IMR-90 (cell line): Measurements from ENCODE around the gene PRKCE.

Source experiments
- BHLHE40 ChIP-seq: fragments of 150-350 bp; IDR thresholded peaks from 2 replicates; pipeline ENCODE4 v1.6.1; 2016; ENCODE audit warnings: mild to moderate bottlenecking, low read depth, low read length
- CEBPB ChIP-seq: IDR thresholded peaks from 2 replicates; pipeline ENCODE4 v1.6.1; 2012; ENCODE audit warnings: low read depth, low read length, improper control_type of control experiment
- CTCF ChIP-seq: conservative IDR thresholded peaks from 2 replicates; pipeline ENCODE4 v1.5.1; 2012; ENCODE audit warnings: mild to moderate bottlenecking, low read depth, low read length, improper control_type of control experiment
- ELK1 ChIP-seq: fragments of 150-350 bp; IDR thresholded peaks from 2 replicates; pipeline ENCODE4 v1.6.1; 2016; ENCODE audit warnings: low read depth, mild to moderate bottlenecking, low read length, moderate library complexity, borderline replicate concordance
- FOS ChIP-seq: fragments of 150-350 bp; IDR thresholded peaks from 2 replicates; pipeline ENCODE4 v1.6.1; 2016; ENCODE audit warnings: low read depth, low read length
- MAFK ChIP-seq: IDR thresholded peaks from 2 replicates; pipeline ENCODE4 v1.6.1; 2012; ENCODE audit warnings: low read depth, low read length, improper control_type of control experiment
- MXI1 ChIP-seq: IDR thresholded peaks from 2 replicates; pipeline ENCODE4 v1.6.1; 2012; ENCODE audit warnings: low read depth, mild to moderate bottlenecking, low read length, moderate library complexity, borderline replicate concordance
- NFE2L2 ChIP-seq: fragments of 150-350 bp; IDR thresholded peaks from 2 replicates; pipeline ENCODE4 v1.6.1; 2016; ENCODE audit warnings: low read depth, mild to moderate bottlenecking, low read length
- POLR2A ChIP-seq: IDR thresholded peaks from 2 replicates; pipeline ENCODE4 v1.6.1; 2012; ENCODE audit warnings: mild to moderate bottlenecking, low read depth, low read length
- RAD21 ChIP-seq: IDR thresholded peaks from 2 replicates; pipeline ENCODE4 v1.6.1; 2012; ENCODE audit warnings: low read length, improper control_type of control experiment
- RCOR1 ChIP-seq: IDR thresholded peaks from 2 replicates; pipeline ENCODE4 v1.6.1; 2012; ENCODE audit warnings: mild to moderate bottlenecking, low read length, improper control_type of control experiment; ENCODE audit not compliant: insufficient replicate concordance
- RFX5 ChIP-seq: IDR thresholded peaks from 2 replicates; pipeline ENCODE4 v1.8.0; 2012; ENCODE audit warnings: low read depth, mild to moderate bottlenecking, low read length, moderate library complexity
- USF2 ChIP-seq: fragments of 150-350 bp; IDR thresholded peaks from 2 replicates; pipeline ENCODE4 v1.6.1; 2017; ENCODE audit warnings: mild to moderate bottlenecking, antibody characterized with exemption, low read length, low read depth

- TF ChIP-seq POLR2A (no peak), USF2 (no peak), CTCF (no peak), CEBPB (no peak), RFX5 (no peak), BHLHE40 (no peak), MAFK (no peak), RAD21 (no peak), RCOR1 (no peak), MXI1 (no peak), FOS (no peak), NFE2L2 (no peak), ELK1 (no peak)
Observed at GRCh38 chr2:45750484-45750883, 99.0 kb downstream of the PRKCE start.
